Mesenchymal stem cell (in vitro differentiated cells and primary cell): ENCODE measurements around the gene TENM4.

Experiments
- DNase-seq: peaks from one replicate; pipeline ENCODE4 v3.0.0-alpha.2; 2013
- H2AFZ ChIP-seq: one replicate; pipeline ENCODE4 v1.6.1; 2013; ENCODE audit warnings: low read depth, mild to moderate bottlenecking, control low read depth, inconsistent platforms, low read length, moderate library complexity
- H2AK5ac ChIP-seq: 2 replicates; pipeline ENCODE4 v1.6.1; 2013; ENCODE audit warnings: low read length, moderate library complexity, mild to moderate bottlenecking, inconsistent platforms; ENCODE audit not compliant: severe bottlenecking
- H2BK120ac ChIP-seq: one replicate; pipeline ENCODE4 v1.6.1; 2013; ENCODE audit warnings: low read depth, mild to moderate bottlenecking, inconsistent platforms, low read length, moderate library complexity
- H2BK12ac ChIP-seq, 2 experiments: one replicate each; pipeline ENCODE4 v1.6.1; 2013; ENCODE audit warnings: inconsistent platforms in 2 of 2, low read length in 2 of 2, mild to moderate bottlenecking in 2 of 2, moderate library complexity in 2 of 2, control low read depth in 1 of 2
- H2BK15ac ChIP-seq: one replicate; pipeline ENCODE4 v1.6.1; 2013; ENCODE audit warnings: mild to moderate bottlenecking, low read depth, inconsistent platforms; ENCODE audit not compliant: poor library complexity, severe bottlenecking
- H2BK5ac ChIP-seq: 2 replicates; pipeline ENCODE4 v1.6.1; 2013; ENCODE audit warnings: low read depth, mild to moderate bottlenecking, low read length, control low read depth, inconsistent platforms; ENCODE audit not compliant: poor library complexity, severe bottlenecking
- H3K14ac ChIP-seq, 2 experiments: one replicate each; pipeline ENCODE4 v1.6.1; 2013; ENCODE audit warnings: inconsistent platforms in 2 of 2, low read length in 2 of 2, control low read depth in 1 of 2, mild to moderate bottlenecking in 1 of 2, moderate library complexity in 1 of 2
- H3K18ac ChIP-seq, 2 experiments: one replicate each; pipeline ENCODE4 v1.6.1; 2013; ENCODE audit warnings: inconsistent platforms in 2 of 2, low read length in 2 of 2, control low read depth in 1 of 2, low read depth in 1 of 2, mild to moderate bottlenecking in 1 of 2
- H3K23ac ChIP-seq, 2 experiments: one replicate each; pipeline ENCODE4 v1.6.1; 2013; ENCODE audit warnings: inconsistent platforms in 2 of 2, low read length in 2 of 2, mild to moderate bottlenecking in 2 of 2, moderate library complexity in 2 of 2, control low read depth in 1 of 2
- H3K27ac ChIP-seq: 2 replicates; pipeline ENCODE4 v1.5.1; 2013; ENCODE audit warnings: mild to moderate bottlenecking, moderate library complexity, low read length, control low read depth, inconsistent platforms; ENCODE audit not compliant: poor library complexity, severe bottlenecking
- H3K27me3 ChIP-seq, 2 experiments: 2 replicates each; pipeline versions ENCODE4 v1.6.1 to v1.7.0; 2013; ENCODE audit warnings: low read length in 2 of 2, mild to moderate bottlenecking in 2 of 2, moderate library complexity in 2 of 2, control low read depth in 1 of 2, inconsistent platforms in 1 of 2; ENCODE audit not compliant: control insufficient read depth in 1 of 2, insufficient read depth in 1 of 2
- H3K36me3 ChIP-seq, 2 experiments: 2 replicates each; pipeline versions ENCODE4 v1.6.1 to v1.7.0; 2013; ENCODE audit warnings: low read length in 2 of 2, control low read depth in 1 of 2, inconsistent platforms in 1 of 2, low read depth in 1 of 2, mild to moderate bottlenecking in 1 of 2; ENCODE audit not compliant: insufficient read depth in 2 of 2, control insufficient read depth in 1 of 2
- H3K4ac ChIP-seq, 2 experiments: one replicate each; pipeline ENCODE4 v1.6.1; 2013; ENCODE audit warnings: inconsistent platforms in 2 of 2, low read length in 2 of 2, mild to moderate bottlenecking in 2 of 2, moderate library complexity in 2 of 2, control low read depth in 1 of 2, low read depth in 1 of 2
- H3K4me1 ChIP-seq: 2 replicates; pipeline ENCODE4 v1.6.1; 2013; ENCODE audit warnings: low read depth, low read length, control low read depth; ENCODE audit not compliant: control insufficient read depth, insufficient read depth
- H3K4me2 ChIP-seq: 2 replicates; pipeline ENCODE4 v1.6.1; 2013; ENCODE audit warnings: low read length, mild to moderate bottlenecking, inconsistent platforms; ENCODE audit not compliant: poor library complexity, severe bottlenecking
- H3K4me3 ChIP-seq, 2 experiments: 2 replicates each; pipeline versions ENCODE4 v1.5.1 to v1.7.0; 2013; ENCODE audit warnings: low read length in 2 of 2, mild to moderate bottlenecking in 2 of 2, control low read depth in 1 of 2, low read depth in 1 of 2; ENCODE audit not compliant: insufficient read depth in 1 of 2
- H3K79me1 ChIP-seq: replicated peaks from 2 replicates; pipeline ENCODE4 v1.6.1; 2013; ENCODE audit warnings: mild to moderate bottlenecking, control low read depth, low read length, inconsistent platforms; ENCODE audit not compliant: poor library complexity, severe bottlenecking
- H3K9ac ChIP-seq: 2 replicates; pipeline ENCODE4 v1.7.0; 2013; ENCODE audit warnings: mild to moderate bottlenecking, low read length, moderate library complexity
- H3K9me3 ChIP-seq: 2 replicates; pipeline ENCODE4 v1.7.0; 2013; ENCODE audit warnings: mild to moderate bottlenecking, low read length; ENCODE audit not compliant: control insufficient read depth
- H4K8ac ChIP-seq: one replicate; pipeline ENCODE4 v1.6.1; 2013; ENCODE audit warnings: inconsistent platforms, mild to moderate bottlenecking, low read length, moderate library complexity
- H4K91ac ChIP-seq: one replicate; pipeline ENCODE4 v1.6.1; 2013; ENCODE audit warnings: mild to moderate bottlenecking, low read length, inconsistent platforms
- WGBS: methylation state at CpG from one replicate; pipeline ENCODE4 v1.1.7; 2013; ENCODE audit warnings: mixed read lengths; 5-methylcytosine and 5-hydroxymethylcytosine counted together

The TENM4 gene

GRCh38 chr11:79018371-79018849, 422.4 kb downstream of the TENM4 start:
- Histone ChIP-seq H2AK5ac (no peak overlapping the region), H3K4ac (no peak overlapping the region), H4K8ac (no peak overlapping the region), H3K9me3 (no peaks in the 10 kb centered on the region), H3K27ac (no peak overlapping the region), H3K4me2 (no peak overlapping the region), H3K9ac (peak overlapping the region; percentile 65), H4K91ac (no peak overlapping the region), H3K27me3 (peaks cover 0 to 23% of the 10 kb centered on the region in 2 experiments), H3K4me3 (peak overlapping the region in 1 of 2 experiments; percentile 29), H2BK5ac (no peak overlapping the region), H2BK15ac (no peak overlapping the region), H3K4me1 (peaks cover under 1% of the 10 kb centered on the region), H3K36me3 (no peaks in the 10 kb centered on the region), H3K14ac (no peak overlapping the region), H3K23ac (no peak overlapping the region), H2BK120ac (no peak overlapping the region), H2AFZ (no peak overlapping the region), H2BK12ac (no peak overlapping the region), H3K18ac (peak overlapping the region in 1 of 2 experiments; percentile 11), H3K79me1 (no peaks in the 10 kb centered on the region)
- DNase-seq = peak; percentile 18
- 59% methylated on average over 2 of the region's 3 CpGs for WGBS

- H3K79me1 ChIP-seq = no peaks in the 10 kb centered on the region
- peaks cover 2% of the 10 kb centered on the region for H3K4me1 ChIP-seq
- H2AFZ ChIP-seq = no peak overlapping the region
- H2BK15ac ChIP-seq = no peak overlapping the region
- H2BK5ac ChIP-seq = no peak overlapping the region
- H3K9ac ChIP-seq = peak overlapping the region; percentile 65
- no peak overlapping the region for H4K8ac ChIP-seq
- H3K14ac ChIP-seq = no peak overlapping the region
- H3K18ac ChIP-seq = no peak overlapping the region
- H2AK5ac ChIP-seq = no peak overlapping the region
- no peaks in the 10 kb centered on the region for H3K36me3 ChIP-seq
- H2BK120ac ChIP-seq = no peak overlapping the region
- no peak overlapping the region for H3K27ac ChIP-seq
- H3K4me2 ChIP-seq = no peak overlapping the region
- H3K27me3 ChIP-seq = peaks cover 0 to 26% of the 10 kb centered on the region in 2 experiments
- no peaks in the 10 kb centered on the region for H3K9me3 ChIP-seq
- H2BK12ac ChIP-seq = peak overlapping the region in 1 of 2 experiments; percentile 23
- no peak overlapping the region for H3K23ac ChIP-seq
- DNase-seq = no peak
- H3K4me3 ChIP-seq = peak overlapping the region in 1 of 2 experiments; percentile 29
- H3K4ac ChIP-seq = no peak overlapping the region
- H4K91ac ChIP-seq = no peak overlapping the region
Measured at GRCh38 chr11:79017811-79018210, 423.0 kb downstream of the TENM4 start.

- no peak overlapping the region for H2BK15ac ChIP-seq
- H3K4me2 ChIP-seq = no peak overlapping the region
- no peak overlapping the region for H2BK120ac ChIP-seq
- H3K23ac ChIP-seq = no peak overlapping the region
- DNase-seq = no peak
- no peak overlapping the region for H3K14ac ChIP-seq
- no peak overlapping the region for H3K18ac ChIP-seq
- H3K9ac ChIP-seq = no peak overlapping the region
- no peak overlapping the region for H3K4me3 ChIP-seq
- no peak overlapping the region for H2BK5ac ChIP-seq
- H2AK5ac ChIP-seq = no peak overlapping the region
- 96% methylated on average over 3 of the region's 3 CpGs for WGBS
- H4K8ac ChIP-seq = no peak overlapping the region
- H2BK12ac ChIP-seq = no peak overlapping the region
- no peaks in the 10 kb centered on the region for H3K36me3 ChIP-seq
- no peak overlapping the region for H3K4ac ChIP-seq
- H3K27me3 ChIP-seq = peaks cover 0 to 35% of the 10 kb centered on the region in 2 experiments
- no peaks in the 10 kb centered on the region for H3K79me1 ChIP-seq
- no peak overlapping the region for H2AFZ ChIP-seq
- peaks cover 2% of the 10 kb centered on the region for H3K4me1 ChIP-seq
- H3K9me3 ChIP-seq = no peaks in the 10 kb centered on the region
- no peak overlapping the region for H4K91ac ChIP-seq
- no peak overlapping the region for H3K27ac ChIP-seq
Measured at GRCh38 chr11:79013509-79013908, 427.3 kb downstream of the TENM4 start.

GRCh38 chr11:79011357-79011756, 429.5 kb downstream of the TENM4 start:
- H3K4me2 ChIP-seq = no peak overlapping the region
- no peak overlapping the region for H2BK12ac ChIP-seq
- no peak overlapping the region for H3K9ac ChIP-seq
- no peaks in the 10 kb centered on the region for H3K79me1 ChIP-seq
- H3K23ac ChIP-seq = no peak overlapping the region
- no peak overlapping the region for H4K91ac ChIP-seq
- H3K4me3 ChIP-seq = no peak overlapping the region
- no peak overlapping the region for H2BK5ac ChIP-seq
- no peak for DNase-seq
- WGBS = 75% methylated on average over 2 of the region's 3 CpGs
- H3K4ac ChIP-seq = no peak overlapping the region
- no peak overlapping the region for H4K8ac ChIP-seq
- no peaks in the 10 kb centered on the region for H3K36me3 ChIP-seq
- H3K4me1 ChIP-seq = peaks cover 5% of the 10 kb centered on the region
- no peak overlapping the region for H3K18ac ChIP-seq
- H2AK5ac ChIP-seq = no peak overlapping the region
- no peak overlapping the region for H2BK120ac ChIP-seq
- H2AFZ ChIP-seq = no peak overlapping the region
- peaks cover 0 to 24% of the 10 kb centered on the region in 2 experiments for H3K27me3 ChIP-seq
- no peaks in the 10 kb centered on the region for H3K9me3 ChIP-seq
- no peak overlapping the region for H2BK15ac ChIP-seq
- no peak overlapping the region for H3K27ac ChIP-seq
- H3K14ac ChIP-seq = no peak overlapping the region
